MCF 10A (cell line): Measurements from ENCODE around the gene NPDC1. TPM values are rescaled to one million over a fixed set of nuclear protein-coding genes. Genes with fewer than 3 reads are reported as not detected.

Source experiments
- BruUV-seq: library from RNA; stranded (reverse); fragments of 400-500 nt; replicated peaks from 2 replicates; lab custom pipeline; 2021; lab: Mats Ljungman, UMichigan
- CTCF ChIA-PET: fragments of 300-600 bp; sonication (Branson Sonifier 250); formaldehyde crosslinking; extraction: SDS; loops from one replicate; lab custom pipeline; 2021; ENCODE audit warnings: antibody characterized with exemption, inconsistent platforms; lab: Yijun Ruan, JAX
- POLR2A ChIA-PET: fragments of 300-600, 350-650 bp; sonication (Branson Sonifier 250); formaldehyde crosslinking; extraction: SDS; loops from one replicate; lab custom pipeline; 2020; ENCODE audit warnings: antibody characterized with exemption, inconsistent platforms; lab: Yijun Ruan, JAX
- DNase-seq: peaks from one replicate; pipeline ENCODE4 v3.0.0-alpha.2; 2018; ENCODE audit not compliant: unreplicated experiment
- H3K27ac Mint-ChIP-seq: one replicate; pipeline ENCODE4 v1.8.0; 2022; ENCODE audit warnings: mild to moderate bottlenecking, low read depth, mixed read lengths; ENCODE audit not compliant: unreplicated experiment
- H3K27me3 Mint-ChIP-seq: one replicate; pipeline ENCODE4 v1.8.0; 2022; ENCODE audit warnings: mixed read lengths; ENCODE audit not compliant: insufficient read depth, unreplicated experiment
- H3K36me3 Mint-ChIP-seq: one replicate; pipeline ENCODE4 v1.8.0; 2022; ENCODE audit warnings: mild to moderate bottlenecking, moderate library complexity, mixed read lengths; ENCODE audit not compliant: insufficient read depth, unreplicated experiment
- H3K4me1 Mint-ChIP-seq: one replicate; pipeline ENCODE4 v1.8.0; 2022; ENCODE audit warnings: mixed read lengths; ENCODE audit not compliant: insufficient read depth, unreplicated experiment
- H3K4me3 Mint-ChIP-seq: one replicate; pipeline ENCODE4 v1.8.0; 2022; ENCODE audit warnings: mild to moderate bottlenecking, moderate library complexity, mixed read lengths; ENCODE audit not compliant: unreplicated experiment
- H3K9me3 Mint-ChIP-seq: one replicate; pipeline ENCODE4 v1.8.0; 2022; ENCODE audit warnings: mixed read lengths; ENCODE audit not compliant: unreplicated experiment
- intact Hi-C: fragments of 100-400 bp; cut with micrococcal nuclease; formaldehyde crosslinking; loops from 2 replicates; pipeline ENCODE4 v1.14.1; 2022
- total RNA-seq: library from RNA; stranded (reverse); gene quantifications from 2 replicates; pipeline ENCODE4 v1.2.3, GENCODE V29; 2022
- TF ChIP-seq, protein P1 (sequence below): fragments of 200-600 bp; IDR thresholded peaks from one replicate; pipeline ENCODE4 v1.8.0; 2022; ENCODE audit warnings: antibody characterized with exemption, mild to moderate bottlenecking; ENCODE audit not compliant: unreplicated experiment

NPDC1 gene
- total RNA-seq, 1 experiment from 2014 or later: 161 TPM

GRCh38 chr9:136997830-136998234, 48.1 kb downstream of the NPDC1 start:
- Mint-ChIP-seq H3K36me3 (peaks cover 7% of the 10 kb centered on the region), H3K27ac (no peak overlapping the region), H3K4me1 (peaks cover 4% of the 10 kb centered on the region), H3K4me3 (peak overlapping the region; percentile 57), H3K9me3 (no peaks in the 10 kb centered on the region), H3K27me3 (no peaks in the 10 kb centered on the region)
- TF ChIP-seq, protein P1, sequence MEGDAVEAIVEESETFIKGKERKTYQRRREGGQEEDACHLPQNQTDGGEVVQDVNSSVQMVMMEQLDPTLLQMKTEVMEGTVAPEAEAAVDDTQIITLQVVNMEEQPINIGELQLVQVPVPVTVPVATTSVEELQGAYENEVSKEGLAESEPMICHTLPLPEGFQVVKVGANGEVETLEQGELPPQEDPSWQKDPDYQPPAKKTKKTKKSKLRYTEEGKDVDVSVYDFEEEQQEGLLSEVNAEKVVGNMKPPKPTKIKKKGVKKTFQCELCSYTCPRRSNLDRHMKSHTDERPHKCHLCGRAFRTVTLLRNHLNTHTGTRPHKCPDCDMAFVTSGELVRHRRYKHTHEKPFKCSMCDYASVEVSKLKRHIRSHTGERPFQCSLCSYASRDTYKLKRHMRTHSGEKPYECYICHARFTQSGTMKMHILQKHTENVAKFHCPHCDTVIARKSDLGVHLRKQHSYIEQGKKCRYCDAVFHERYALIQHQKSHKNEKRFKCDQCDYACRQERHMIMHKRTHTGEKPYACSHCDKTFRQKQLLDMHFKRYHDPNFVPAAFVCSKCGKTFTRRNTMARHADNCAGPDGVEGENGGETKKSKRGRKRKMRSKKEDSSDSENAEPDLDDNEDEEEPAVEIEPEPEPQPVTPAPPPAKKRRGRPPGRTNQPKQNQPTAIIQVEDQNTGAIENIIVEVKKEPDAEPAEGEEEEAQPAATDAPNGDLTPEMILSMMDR: no peak
- POLR2A ChIA-PET: no interaction called here
- BruUV-seq: no TSS peak
- no peak for DNase-seq
- CTCF ChIA-PET: interaction anchor here (0.6 kb wide), 1 partner anchor 69 kb away, joined by 3 read pairs; no protein-coding TSS in a partner anchor
- intact Hi-C loops: no loop called here

DNA sequence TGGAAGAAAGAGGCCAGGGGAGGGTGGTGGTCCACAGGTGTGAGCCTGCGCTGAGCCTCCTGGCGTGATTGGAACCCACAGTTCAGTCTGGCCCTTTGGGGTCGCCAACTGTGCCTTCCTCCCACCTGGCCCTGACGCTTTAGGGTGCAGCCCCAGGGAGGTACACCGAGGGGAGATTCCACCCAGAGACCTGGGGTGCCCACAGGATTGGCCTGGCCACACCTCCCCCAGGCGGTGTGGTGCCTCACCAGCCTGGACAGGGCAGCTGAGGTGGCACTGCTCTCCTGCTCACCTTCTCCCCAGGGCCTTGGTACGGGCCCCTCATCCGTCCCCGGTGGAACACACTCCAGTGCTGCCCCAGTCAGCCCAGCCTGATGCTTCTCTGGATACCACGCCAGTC, 48.6 kb downstream of the NPDC1 start:
- no TSS peak for BruUV-seq
- TF ChIP-seq, protein P1: no peak
- DNase-seq: no peak
- no peaks in the 10 kb centered on the region for H3K9me3 Mint-ChIP-seq
- H3K27ac Mint-ChIP-seq: no peak overlapping the region
- CTCF ChIA-PET: interaction anchor here (0.6 to 1.4 kb wide), 4 partner anchors 32 to 70 kb away, joined by 3 to 5 read pairs (median 4); partner anchors contain the start of gene C8G
- H3K4me1 Mint-ChIP-seq: peaks cover 4% of the 10 kb centered on the region
- no peaks in the 10 kb centered on the region for H3K27me3 Mint-ChIP-seq
- H3K4me3 Mint-ChIP-seq: peak overlapping the region; percentile 57
- POLR2A ChIA-PET: interaction anchor here (0.5 kb wide), 1 partner anchor 213 kb away, joined by 3 read pairs; no protein-coding TSS in a partner anchor
- intact Hi-C loops: no loop called here
- H3K36me3 Mint-ChIP-seq: peaks cover 7% of the 10 kb centered on the region

- intact Hi-C loops: no loop called here
- ChIA-PET CTCF (interaction anchor here (0.6 to 1.4 kb wide), 7 partner anchors 8 to 632 kb away, joined by 3 to 5 read pairs (median 4); partner anchors contain the start of gene C8G), POLR2A (interaction anchor here (0.5 to 1.1 kb wide), 8 partner anchors 30 to 214 kb away, joined by 3 to 4 read pairs (median 3); partner anchors contain the start of genes MAN1B1 and TMEM141)
- Mint-ChIP-seq H3K27me3 (no peaks in the 10 kb centered on the region), H3K4me1 (peaks cover 4% of the 10 kb centered on the region), H3K27ac (peak within 1 kb of the TSS; percentile 70), H3K36me3 (peaks cover 8% of the 10 kb centered on the region), H3K4me3 (peak within 1 kb of the TSS; percentile 57), H3K9me3 (no peaks in the 10 kb centered on the region)
- peak; percentile 38 for DNase-seq
- TF ChIP-seq, protein P1: no peak
- BruUV-seq: no TSS peak
These were observed 49.4 kb downstream of the NPDC1 start, which contains the start of gene CLIC3 for GRCh38 chr9:136996361-136997292. Gene CLIC3, minus strand, starts transcription at chr9:136996568. Its CDS starts 25 bp downstream, at chr9:136996543.
